HEK293 (cell line): ENCODE results near the gene BIK.

Source experiments
- ZNF121 ChIP-seq: fragments of 450-650 bp; formaldehyde crosslinking; IDR thresholded peaks from 2 replicates; pipeline ENCODE4 v1.5.1; 2016; ENCODE audit warnings: missing biosample characterization, missing genetic modification characterization
- ZNF311 ChIP-seq: fragments of 450-650 bp; formaldehyde crosslinking; IDR thresholded peaks from 2 replicates; pipeline ENCODE4 v1.5.1; 2017; ENCODE audit warnings: missing biosample characterization, missing genetic modification characterization, borderline replicate concordance
- ZNF362 ChIP-seq: fragments of 450-650 bp; formaldehyde crosslinking; IDR thresholded peaks from 2 replicates; pipeline ENCODE4 v1.5.1; 2016; ENCODE audit warnings: missing biosample characterization, missing genetic modification characterization
- TF ChIP-seq, protein P1 (sequence below): fragments of 450-650 bp; formaldehyde crosslinking; IDR thresholded peaks from 2 replicates; pipeline ENCODE4 v1.5.1; 2016; ENCODE audit warnings: missing biosample characterization, missing genetic modification characterization

- TF ChIP-seq, protein P1, sequence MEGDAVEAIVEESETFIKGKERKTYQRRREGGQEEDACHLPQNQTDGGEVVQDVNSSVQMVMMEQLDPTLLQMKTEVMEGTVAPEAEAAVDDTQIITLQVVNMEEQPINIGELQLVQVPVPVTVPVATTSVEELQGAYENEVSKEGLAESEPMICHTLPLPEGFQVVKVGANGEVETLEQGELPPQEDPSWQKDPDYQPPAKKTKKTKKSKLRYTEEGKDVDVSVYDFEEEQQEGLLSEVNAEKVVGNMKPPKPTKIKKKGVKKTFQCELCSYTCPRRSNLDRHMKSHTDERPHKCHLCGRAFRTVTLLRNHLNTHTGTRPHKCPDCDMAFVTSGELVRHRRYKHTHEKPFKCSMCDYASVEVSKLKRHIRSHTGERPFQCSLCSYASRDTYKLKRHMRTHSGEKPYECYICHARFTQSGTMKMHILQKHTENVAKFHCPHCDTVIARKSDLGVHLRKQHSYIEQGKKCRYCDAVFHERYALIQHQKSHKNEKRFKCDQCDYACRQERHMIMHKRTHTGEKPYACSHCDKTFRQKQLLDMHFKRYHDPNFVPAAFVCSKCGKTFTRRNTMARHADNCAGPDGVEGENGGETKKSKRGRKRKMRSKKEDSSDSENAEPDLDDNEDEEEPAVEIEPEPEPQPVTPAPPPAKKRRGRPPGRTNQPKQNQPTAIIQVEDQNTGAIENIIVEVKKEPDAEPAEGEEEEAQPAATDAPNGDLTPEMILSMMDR (tag by site-specific recombination) = no peak
- TF ChIP-seq ZNF311 (no peak), ZNF121 (tag by site-specific recombination) (no peak), ZNF362 (tag by site-specific recombination) (no peak)
Measured at GRCh38 chr22:43094551-43094950, 16.0 kb upstream of the BIK start.
